NCI-H1436 treated with DMSO at 0.1 percent for 48 hours (cell line): Measurements from ENCODE around the gene OR2V2.
"Not testable (repeated sequence)": the region's sequence is repeated elsewhere in the genome, so short reads cannot be mapped to it uniquely, and the experiment has no call there.

Source experiments
- DNase-seq: peaks from one replicate; lab custom pipeline; 2025; lab: John Stamatoyannopoulos, UW

The OR2V2 gene

GRCh38 chr5:181146927-181147636 lies at the start of gene OR2V2:
Gene OR2V2 (plus strand): TSS chr5:181147586. CDS start chr5:181154943, 7,357 bp downstream.
- DNase-seq, result not testable (repeated sequence)

GRCh38 chr5:181097759-181098491 lies 49.5 kb upstream of the OR2V2 start:
- DNase-seq, result not testable (repeated sequence)

GRCh38 chr5:181098762-181099601 lies 48.4 kb upstream of the OR2V2 start:
- no peak for DNase-seq

- no peak for DNase-seq
Measured at GRCh38 chr5:181099602-181100086, 47.7 kb upstream of the OR2V2 start.

GRCh38 chr5:181100121-181100875 lies 47.1 kb upstream of the OR2V2 start:
- DNase-seq, result no peak

- not testable (repeated sequence) for DNase-seq
Measured at GRCh38 chr5:181101030-181101641, 46.2 kb upstream of the OR2V2 start.

GRCh38 chr5:181101930-181102674 lies 45.3 kb upstream of the OR2V2 start:
- not testable (repeated sequence) for DNase-seq

- not testable (repeated sequence) for DNase-seq
Measured at GRCh38 chr5:181104259-181104568, 43.2 kb upstream of the OR2V2 start.

GRCh38 chr5:181104606-181105390 lies 42.6 kb upstream of the OR2V2 start:
- not testable (repeated sequence) for DNase-seq

- no peak for DNase-seq
Measured at GRCh38 chr5:181105391-181106025, 41.9 kb upstream of the OR2V2 start.

- DNase-seq, result no peak
Measured at GRCh38 chr5:181107699-181108098, 39.7 kb upstream of the OR2V2 start.

GRCh38 chr5:181108578-181109165 lies 38.7 kb upstream of the OR2V2 start:
- no peak for DNase-seq

- no peak for DNase-seq
Measured at GRCh38 chr5:181109489-181110013, 37.8 kb upstream of the OR2V2 start.

GRCh38 chr5:181111010-181111409 lies 36.4 kb upstream of the OR2V2 start:
- DNase-seq, result no peak

- no peak for DNase-seq
Measured at GRCh38 chr5:181112476-181112875, 34.9 kb upstream of the OR2V2 start.

GRCh38 chr5:181113572-181113971 lies 33.8 kb upstream of the OR2V2 start:
- not testable (repeated sequence) for DNase-seq

- no peak for DNase-seq
Measured at GRCh38 chr5:181114284-181114843, 33.0 kb upstream of the OR2V2 start.
